NCI-H510A (cell line): Measurements from ENCODE around the gene INPP5A.

ENCODE experiments used
- DNase-seq: peaks from one replicate; lab custom pipeline; 2025; lab: John Stamatoyannopoulos, UW

Gene INPP5A

DNA sequence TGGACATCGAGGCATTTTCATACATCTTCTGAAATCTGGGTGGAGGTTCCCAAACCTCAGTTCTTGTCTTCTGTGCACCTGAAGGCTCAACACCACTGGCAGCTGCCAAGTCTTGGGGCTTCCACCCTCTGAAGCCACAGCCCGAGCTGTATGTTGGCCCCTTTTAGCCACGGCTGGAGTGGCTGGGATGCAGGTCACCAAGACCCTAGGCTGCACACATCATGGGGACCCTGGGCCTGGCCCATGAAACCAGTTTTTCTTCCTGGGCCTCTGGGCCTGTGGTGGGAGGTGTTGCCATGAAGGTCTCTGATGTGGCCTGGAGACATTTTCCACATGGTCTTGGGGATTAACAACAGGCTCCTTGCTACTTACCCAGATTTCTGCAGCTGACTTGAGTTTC, 62.1 kb downstream of the INPP5A start:
- no peak for DNase-seq

GRCh38 chr10:132600416-132600815, 62.8 kb downstream of the INPP5A start:
- DNase-seq, result no peak

DNA sequence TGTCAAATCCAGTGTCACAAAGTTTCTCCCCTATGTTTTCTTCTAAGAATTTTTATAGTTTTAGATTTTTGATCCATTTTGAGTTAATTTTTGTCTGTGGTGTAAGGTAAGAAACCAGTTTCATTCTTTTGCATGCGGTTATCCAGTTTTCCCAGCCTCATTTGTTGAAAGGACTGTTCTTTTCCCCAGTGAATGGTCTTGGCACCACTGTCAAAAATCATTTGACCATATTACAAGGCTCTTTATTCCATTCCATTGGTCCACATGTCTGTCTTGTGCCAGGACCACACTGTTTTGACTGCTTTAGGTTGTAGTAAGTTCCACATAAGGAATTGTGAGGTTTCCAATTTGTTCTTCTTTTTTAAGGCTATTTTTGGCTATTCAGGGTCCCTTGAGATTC, 64.0 kb downstream of the INPP5A start:
- no peak for DNase-seq

GRCh38 chr10:132602614-132603013, 65.0 kb downstream of the INPP5A start:
- no peak for DNase-seq

DNA sequence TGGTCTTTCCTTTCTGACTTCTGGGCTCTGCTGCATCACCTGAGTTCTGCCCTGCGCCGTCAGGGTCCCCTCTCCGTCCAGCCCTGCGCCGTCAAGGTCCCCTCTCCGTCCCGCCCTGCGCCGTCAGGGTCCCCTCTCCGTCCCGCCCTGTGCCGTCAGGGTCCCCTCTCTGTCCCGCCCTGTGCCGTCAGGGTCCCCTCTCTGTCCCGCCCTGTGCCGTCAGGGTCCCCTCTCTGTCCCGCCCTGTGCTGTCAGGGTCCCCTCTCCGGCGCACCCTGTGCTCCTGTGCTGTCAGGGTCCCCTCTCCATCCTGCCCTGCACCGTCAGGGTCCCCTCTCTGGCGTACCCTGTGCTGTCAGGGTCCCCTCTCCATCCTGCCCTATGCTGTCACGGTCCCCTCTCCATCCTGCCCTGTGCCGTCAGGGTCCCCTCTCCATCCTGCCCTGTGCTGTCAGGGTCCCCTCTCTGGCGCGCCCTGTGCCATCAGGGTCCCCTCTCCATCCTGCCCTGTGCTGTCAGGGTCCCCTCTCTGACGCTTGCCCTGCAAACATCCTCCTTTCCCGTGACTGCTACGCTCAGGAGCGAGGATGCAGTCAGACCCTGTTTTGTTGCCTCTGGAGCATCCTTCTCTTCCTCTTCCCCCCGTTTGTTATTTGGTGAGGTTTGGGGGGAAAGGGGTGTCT, 66.4 kb downstream of the INPP5A start:
- no peak for DNase-seq

DNA sequence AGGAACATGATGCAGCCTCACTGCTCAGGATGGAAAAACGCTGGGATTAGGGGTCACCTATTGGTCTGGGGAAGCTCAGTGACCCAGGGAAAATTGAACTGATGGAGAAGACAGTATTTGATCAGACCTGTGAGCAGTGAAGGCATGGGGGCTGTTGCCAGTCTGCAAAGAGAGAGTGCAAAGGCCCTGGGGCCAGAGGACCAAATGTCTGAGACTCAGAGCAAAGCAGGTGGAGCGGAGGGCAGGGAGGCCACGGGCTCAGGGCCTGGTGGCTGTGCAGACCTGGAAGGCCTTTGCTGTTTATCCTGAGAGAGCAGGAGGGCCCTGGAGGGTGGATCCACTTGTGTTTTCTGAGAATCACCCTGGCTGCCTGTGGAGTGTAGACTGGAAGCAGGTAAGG, 67.1 kb downstream of the INPP5A start:
- DNase-seq, result no peak

DNA sequence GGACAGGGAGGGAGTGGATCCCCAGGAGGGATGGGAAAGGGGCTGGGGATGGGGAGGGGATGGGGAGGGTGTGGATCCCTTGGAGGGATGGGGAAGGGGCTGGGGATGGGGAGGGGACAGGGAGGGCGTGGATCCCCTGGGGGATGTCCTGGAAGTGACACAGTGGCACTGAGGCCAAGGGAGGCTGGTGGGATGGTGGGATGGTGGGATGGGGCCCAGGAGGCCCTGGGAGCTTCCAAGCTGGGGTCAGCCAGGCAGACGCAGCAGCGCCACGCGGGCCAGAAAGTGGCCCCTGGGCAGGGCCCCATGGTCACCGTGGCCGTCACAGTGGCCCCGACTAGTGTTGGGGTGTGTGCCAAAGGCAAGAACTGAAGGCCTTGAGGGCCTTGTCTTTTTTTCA, 67.8 kb downstream of the INPP5A start:
- DNase-seq, result no peak

- no peak for DNase-seq
These were observed 68.5 kb downstream of the INPP5A start for GRCh38 chr10:132606031-132606491.

DNA sequence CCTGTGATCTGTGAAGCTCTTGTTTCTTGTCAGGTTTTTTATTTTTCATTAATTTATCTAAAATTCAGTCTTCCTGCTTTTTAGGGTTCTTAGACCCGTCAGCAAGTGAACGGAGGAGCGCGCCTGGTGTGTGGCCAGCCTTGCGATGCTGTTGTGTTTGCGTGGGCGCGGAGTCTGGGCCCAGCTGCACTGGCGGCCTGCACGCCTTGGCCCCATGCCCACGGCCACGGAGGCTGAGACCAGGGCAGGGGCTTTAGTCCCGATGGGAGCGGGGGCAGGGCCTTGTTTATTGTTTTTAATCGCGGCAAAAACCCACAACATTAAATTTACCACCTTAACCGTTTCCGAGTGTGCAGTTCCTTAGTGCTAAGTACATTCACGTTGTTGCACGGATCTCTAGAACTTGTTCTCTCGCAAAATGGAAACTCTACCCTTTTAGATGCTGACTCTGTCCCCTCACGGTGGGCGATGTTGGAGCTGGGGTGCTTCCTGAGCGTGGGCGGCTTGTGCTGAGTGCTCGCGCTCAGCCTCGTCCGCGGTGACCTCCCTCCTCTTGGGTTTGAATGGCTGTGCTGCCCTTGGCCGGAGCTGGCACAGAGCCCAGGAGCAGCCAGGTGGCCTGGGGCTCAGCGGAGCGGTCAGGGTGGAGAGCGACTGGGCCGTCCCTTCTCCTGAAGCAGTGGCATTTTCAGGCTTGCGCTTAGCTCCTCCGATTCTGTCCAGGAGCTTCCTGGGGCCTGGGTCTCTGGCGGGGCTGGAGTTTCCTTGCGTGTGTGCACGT, 69.1 kb downstream of the INPP5A start:
- DNase-seq, result no peak

DNA sequence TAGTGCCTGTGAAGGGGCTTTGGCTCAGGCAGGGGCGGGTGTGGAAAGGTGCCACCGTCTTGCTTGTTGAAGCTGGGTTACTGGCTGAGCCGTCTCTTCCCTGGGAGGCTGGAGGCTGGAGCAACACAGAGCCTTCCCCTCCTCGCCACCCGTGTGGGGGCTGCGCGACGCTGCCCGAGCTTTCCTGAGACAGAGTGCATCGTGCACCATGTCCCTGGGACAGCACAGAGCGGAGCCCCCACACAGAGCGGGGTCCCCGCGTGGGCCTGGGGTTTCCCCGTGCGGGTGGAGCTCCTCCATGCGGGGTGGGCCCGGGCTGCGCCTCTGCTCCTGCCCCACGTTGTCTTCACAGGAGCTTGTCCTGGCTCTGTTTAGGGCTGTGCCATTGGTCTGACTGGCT, 69.9 kb downstream of the INPP5A start:
- no peak for DNase-seq

DNA sequence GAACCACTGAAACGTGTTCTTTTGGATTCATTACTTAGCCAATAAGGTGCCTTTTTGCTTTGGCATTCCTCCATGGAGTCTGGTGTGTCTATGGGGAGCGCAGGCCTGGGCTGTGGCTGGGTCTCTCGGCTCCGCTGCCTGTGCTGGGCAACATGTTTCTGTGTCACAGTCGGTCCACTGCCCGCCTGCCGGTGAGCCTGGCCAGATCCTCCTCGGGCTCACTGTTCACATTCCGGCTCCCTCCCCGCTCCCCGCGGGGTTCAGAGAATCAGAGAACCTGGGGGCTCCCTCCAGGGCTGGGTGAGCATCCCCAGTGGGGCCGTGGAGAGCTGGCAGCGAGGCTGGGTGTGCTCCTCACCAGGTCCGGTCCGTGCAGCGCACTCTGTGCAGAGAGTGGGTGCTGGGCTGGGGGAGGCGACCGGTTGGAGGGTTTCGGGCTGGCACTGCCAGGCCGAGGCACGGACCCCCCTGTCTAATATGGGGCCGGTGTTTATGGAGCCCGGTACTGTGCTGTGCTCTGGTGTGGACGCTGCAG, 70.4 kb downstream of the INPP5A start:
- DNase-seq, result no peak

DNA sequence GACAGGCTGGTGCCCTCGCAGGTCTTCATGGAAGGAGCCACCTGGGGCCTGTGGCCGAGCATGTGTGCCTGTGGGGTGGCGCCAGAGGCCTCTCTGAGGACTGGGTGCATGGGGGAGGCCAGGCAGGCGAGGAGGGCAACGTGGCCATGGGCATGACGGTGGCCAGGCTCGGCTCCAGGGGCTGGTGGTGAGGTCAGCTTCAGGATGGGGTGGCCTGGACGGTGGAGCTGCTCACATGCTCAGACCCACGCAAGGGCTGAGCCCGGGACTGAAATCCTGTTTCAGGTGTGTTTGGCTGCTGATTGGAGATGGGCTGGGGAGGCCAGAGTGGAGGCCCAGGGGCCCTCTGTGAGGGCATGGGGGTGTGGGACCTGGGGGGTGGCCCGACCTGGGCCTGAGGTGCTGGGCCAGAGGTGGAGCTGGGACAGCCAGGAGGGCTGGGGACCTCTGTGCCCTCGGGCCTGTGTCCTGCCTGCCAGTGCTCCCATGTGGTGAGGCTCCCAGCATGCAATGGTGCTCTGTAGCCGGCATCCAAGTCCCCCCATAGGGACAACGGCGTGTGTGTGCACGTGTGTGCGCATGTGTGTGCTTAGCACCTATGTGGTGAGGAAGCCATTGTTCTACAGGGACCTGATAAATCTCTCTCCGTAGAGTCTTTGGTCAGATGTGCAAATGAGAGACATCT, 71.1 kb downstream of the INPP5A start:
- DNase-seq, result no peak

DNA sequence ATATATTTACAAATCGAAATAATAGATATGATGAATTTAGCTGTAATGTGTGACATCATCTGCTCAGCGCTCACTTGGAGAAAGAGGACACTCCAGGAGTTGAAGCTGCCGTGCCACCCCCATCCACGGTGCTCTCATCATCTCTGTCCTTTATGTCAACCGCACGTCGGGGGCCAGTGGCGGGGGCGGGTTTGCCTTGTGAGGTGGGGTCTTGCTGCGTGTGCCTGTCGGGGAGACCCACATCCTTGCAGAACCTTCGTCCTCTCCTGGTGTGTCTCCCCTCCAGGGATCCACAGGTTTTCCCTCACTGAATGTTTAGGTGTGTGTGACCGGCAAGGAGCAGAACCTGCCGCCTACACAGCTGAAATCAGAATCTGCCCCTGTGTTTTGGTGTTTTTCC, 71.6 kb downstream of the INPP5A start:
- DNase-seq, result no peak

GRCh38 chr10:132610071-132610701, 72.6 kb downstream of the INPP5A start:
- DNase-seq, result no peak

- DNase-seq, result no peak
These were observed 73.7 kb downstream of the INPP5A start for GRCh38 chr10:132611026-132611910.

- DNase-seq, result no peak
These were observed 74.4 kb downstream of the INPP5A start for GRCh38 chr10:132611986-132612385.

- DNase-seq, result no peak
These were observed 75.3 kb downstream of the INPP5A start for GRCh38 chr10:132612571-132613504.

DNA sequence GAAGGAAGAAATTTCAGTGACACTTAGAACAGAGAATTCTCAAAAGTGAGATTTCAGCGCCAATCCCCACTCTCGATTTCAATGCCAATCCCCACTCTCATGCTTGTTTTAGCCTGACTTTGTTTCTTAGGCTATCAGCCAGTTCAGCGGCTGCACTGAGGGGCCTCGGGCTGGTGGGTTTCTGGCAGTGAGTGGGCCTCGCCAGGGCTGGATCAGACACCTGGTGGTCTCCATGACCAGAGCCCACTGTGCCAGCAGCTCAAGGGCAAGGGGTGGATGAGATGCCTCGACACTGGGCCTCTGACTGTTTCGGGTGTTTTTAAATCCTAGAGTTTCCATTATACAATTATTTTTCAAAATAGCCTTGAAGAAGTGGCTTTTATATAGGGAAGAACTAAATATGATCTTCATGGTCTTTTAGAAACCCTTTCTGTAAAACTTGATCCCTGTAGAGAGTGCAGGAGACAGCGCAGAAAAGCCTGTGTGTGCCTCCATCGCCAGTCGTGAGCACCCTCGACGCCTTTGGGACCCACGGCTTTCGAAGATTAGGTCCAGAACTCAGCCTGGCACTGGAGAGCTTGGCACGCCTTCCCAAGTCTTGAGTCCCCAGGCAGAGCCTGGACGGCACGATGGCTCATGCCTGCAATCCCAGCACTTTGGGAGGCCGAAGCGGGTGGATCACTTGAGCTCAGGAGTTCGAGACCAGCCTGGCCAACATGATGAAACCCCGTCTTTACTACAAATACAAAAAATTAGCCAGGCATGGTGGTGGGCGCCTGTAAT, 76.2 kb downstream of the INPP5A start:
- DNase-seq, result no peak
